Endothelial cell of umbilical vein (primary cell): ENCODE data around the gene SETMAR. TPM values are rescaled to one million over a fixed set of nuclear protein-coding genes. Genes with fewer than 3 reads are reported as not detected.
A peak's percentile ranks its signal among the peaks of the same experiment; 100 is the strongest.

Source experiments
- BruUV-seq: library from RNA; stranded (reverse); fragments of 400-500 nt; replicated peaks from 2 replicates; lab custom pipeline; 2021; lab: Mats Ljungman, UMichigan
- CTCF ChIA-PET: fragments of 300-600, 350-600 bp; sonication (Branson Sonifier 250); formaldehyde crosslinking; loops from one replicate; lab custom pipeline; 2021; ENCODE audit warnings: antibody characterized with exemption, inconsistent platforms; lab: Charles Lee
- POLR2A ChIA-PET: fragments of 300-600, 350-600 bp; sonication (Branson Sonifier 250); formaldehyde crosslinking; loops from one replicate; lab custom pipeline; 2021; ENCODE audit warnings: antibody characterized with exemption, inconsistent platforms; lab: Charles Lee
- DNase-seq: peaks from one replicate; pipeline ENCODE4 v3.0.0-alpha.2; 2011; ENCODE audit warnings: low read depth, low spot score
- FAIRE-seq: peaks from 2 replicates; lab custom pipeline; 2011; peaks lifted over from hg19 to GRCh38; lab: Jason Lieb, UNC
- H2AFZ ChIP-seq: 2 replicates; pipeline ENCODE4 v1.6.0; 2012; ENCODE audit warnings: low read depth, low read length, control low read depth, inconsistent platforms
- H3K27ac ChIP-seq: 2 replicates; pipeline ENCODE4 v1.5.1; 2011; ENCODE audit warnings: low read depth, mild to moderate bottlenecking, control low read depth, low read length, moderate library complexity; ENCODE audit not compliant: insufficient read depth
- H3K27me3 ChIP-seq, 2 experiments: 2 replicates each; pipeline versions ENCODE4 v1.6.0 to v1.6.1; 2011; ENCODE audit warnings: low read length in 2 of 2, mixed read lengths in 1 of 2; ENCODE audit not compliant: control insufficient read depth in 2 of 2, insufficient read depth in 2 of 2
- H3K36me3 ChIP-seq, 2 experiments: 2 replicates in 1 of 2; 3 replicates in 1 of 2; pipeline ENCODE4 v1.5.1; 2011; ENCODE audit warnings: low read length in 2 of 2, mild to moderate bottlenecking in 1 of 2, moderate library complexity in 1 of 2; ENCODE audit not compliant: control insufficient read depth in 2 of 2, insufficient read depth in 2 of 2; ENCODE audit errors: extremely low read depth in 1 of 2
- H3K4me1 ChIP-seq: 3 replicates; pipeline ENCODE4 v1.5.1; 2011; ENCODE audit warnings: mild to moderate bottlenecking, low read length; ENCODE audit not compliant: control insufficient read depth, insufficient read depth; ENCODE audit errors: extremely low read depth
- H3K4me2 ChIP-seq: 2 replicates; pipeline ENCODE4 v1.6.1; 2011; ENCODE audit warnings: low read length, control low read depth, mixed read lengths; ENCODE audit not compliant: insufficient read depth
- H3K4me3 ChIP-seq, 3 experiments: fragments of 200-600 bp in 1 of 3; sonication (generic), shearing (Covaris generic) in 1 of 3; replicated peaks in 1 of 3; 2 replicates each; pipeline ENCODE4 v1.5.1; 2011 to 2016; ENCODE audit warnings: control low read depth in 3 of 3, low read length in 3 of 3, mild to moderate bottlenecking in 2 of 3, inconsistent platforms in 1 of 3, low read depth in 1 of 3, moderate library complexity in 1 of 3; ENCODE audit not compliant: insufficient read depth in 1 of 3
- H3K79me2 ChIP-seq: 2 replicates; pipeline ENCODE4 v1.6.0; 2012; ENCODE audit warnings: low read length, inconsistent platforms; ENCODE audit not compliant: control insufficient read depth, insufficient read depth
- H3K9ac ChIP-seq: replicated peaks from 2 replicates; pipeline ENCODE3; 2011; ENCODE audit warnings: low read length, control low read depth; ENCODE audit not compliant: insufficient read depth; ENCODE audit errors: extremely low read depth
- H3K9me1 ChIP-seq: replicated peaks from 3 replicates; pipeline ENCODE4 v1.6.0; 2011; ENCODE audit warnings: mild to moderate bottlenecking, low read length; ENCODE audit not compliant: control insufficient read depth, insufficient read depth; ENCODE audit errors: extremely low read depth
- H3K9me3 ChIP-seq: replicated peaks from 2 replicates; pipeline ENCODE4 v1.5.1; 2012; ENCODE audit warnings: low read length, inconsistent platforms; ENCODE audit not compliant: control insufficient read depth, insufficient read depth
- H4K20me1 ChIP-seq: replicated peaks from 2 replicates; pipeline ENCODE3; 2011; ENCODE audit warnings: mild to moderate bottlenecking, low read length; ENCODE audit not compliant: control insufficient read depth, insufficient read depth; ENCODE audit errors: extremely low read depth
- EZH2 ChIP-seq: IDR thresholded peaks from 2 replicates; pipeline ENCODE4 v1.6.1; 2012; ENCODE audit warnings: borderline replicate concordance, low read depth, mild to moderate bottlenecking, moderate library complexity, low read length, inconsistent platforms; ENCODE audit not compliant: severe bottlenecking
- FOS ChIP-seq: IDR thresholded peaks from 2 replicates; pipeline ENCODE4 v1.6.1; 2011; ENCODE audit warnings: mild to moderate bottlenecking, low read length, moderate library complexity, borderline replicate concordance; ENCODE audit not compliant: insufficient read depth
- GATA2 ChIP-seq: IDR thresholded peaks from 2 replicates; pipeline ENCODE4 v1.7.0; 2011; ENCODE audit warnings: low read depth, mild to moderate bottlenecking, moderate library complexity, mixed read lengths, low read length; ENCODE audit not compliant: insufficient read length, insufficient read depth
- JUN ChIP-seq: IDR thresholded peaks from 2 replicates; pipeline ENCODE4 v1.6.1; 2011; ENCODE audit warnings: borderline replicate concordance, low read depth; ENCODE audit not compliant: insufficient read length, insufficient read depth
- MAX ChIP-seq: IDR thresholded peaks from 2 replicates; pipeline ENCODE4 v1.6.1; 2011; ENCODE audit not compliant: insufficient read depth, insufficient read length
- MYC ChIP-seq: IDR thresholded peaks from one replicate; pipeline ENCODE4 v1.6.1; 2011; ENCODE audit warnings: mild to moderate bottlenecking, low read depth, low read length
- POLR2A ChIP-seq: IDR thresholded peaks from 2 replicates; pipeline ENCODE4 v1.6.1; 2012; ENCODE audit warnings: low read depth, mild to moderate bottlenecking, control low read depth, low read length
- POLR2AphosphoS5 ChIP-seq: IDR thresholded peaks from 2 replicates; pipeline ENCODE4 v1.6.1; 2012; ENCODE audit warnings: low read depth, mild to moderate bottlenecking, control low read depth, low read length, moderate library complexity; ENCODE audit not compliant: insufficient read depth
- dilution Hi-C: fragments of 300-500 bp; cut with MboI; formaldehyde crosslinking; loops from one replicate; pipeline ENCODE4 v1.15.0; 2019; ENCODE audit warnings: low sequenced_read_pairs; ENCODE audit not compliant: extremely low pct_ligation_motif_present
- intact Hi-C: fragments of 100-400 bp; cut with micrococcal nuclease; formaldehyde crosslinking; loops from one replicate; pipeline ENCODE4 v1.10.0; 2022
- polyA plus RNA-seq, 4 experiments: library from polyadenylated mRNA; depleted of rRNA in 3 of 4; stranded (reverse) in 3 of 4; unstranded in 1 of 4; fragments of >200 nt; gene quantifications; 2 replicates each; pipeline versions ENCODE4 v1.2.1 to v1.2.3, GENCODE V29; 2011 to 2012; ENCODE audit warnings: missing spikeins in 1 of 4
- total RNA-seq: library from RNA; stranded (reverse); gene quantifications from 2 replicates; pipeline ENCODE4 v1.2.3, GENCODE V29; 2021
- TF ChIP-seq, protein P1 (sequence below), 2 donors: IDR thresholded peaks; 1 replicate in 1 of 2; 2 replicates in 1 of 2; pipeline ENCODE4 v1.5.1; 2011; ENCODE audit warnings: low read length in 2 of 2, mild to moderate bottlenecking in 2 of 2, moderate library complexity in 2 of 2, control low read depth in 1 of 2, inconsistent platforms in 1 of 2, low read depth in 1 of 2; ENCODE audit not compliant: insufficient read depth in 1 of 2; ENCODE audit errors: extremely low read depth in 1 of 2

Gene SETMAR
- total and polyA plus RNA-seq, 2 donors (not counting 3 experiments of a cell fraction or from before 2014, with no cell fraction given): 9.6 to 15.4 TPM

GRCh38 chr3:4320096-4320911, 17.1 kb downstream of the SETMAR start:
- Histone ChIP-seq H3K27me3 (no peaks in the 10 kb centered on the region), H3K9me1 (no peaks in the 10 kb centered on the region), H3K4me3 (no peak overlapping the region), H3K27ac (no peak overlapping the region), H3K9ac (no peak overlapping the region), H3K4me1 (no peaks in the 10 kb centered on the region), H3K36me3 (no peaks in the 10 kb centered on the region), H4K20me1 (no peaks in the 10 kb centered on the region), H3K9me3 (no peaks in the 10 kb centered on the region), H3K79me2 (no peaks in the 10 kb centered on the region), H2AFZ (no peak overlapping the region), H3K4me2 (no peak overlapping the region)
- peak; percentile 63 for DNase-seq
- intact Hi-C loops: no loop called here
- no peak for FAIRE-seq
- no TSS peak for BruUV-seq
- TF ChIP-seq MAX (no peak), JUN (no peak), FOS (no peak), POLR2AphosphoS5 (no peak), MYC (no peak), GATA2 (no peak), EZH2 (no peak), POLR2A (no peak)
- TF ChIP-seq, protein P1, sequence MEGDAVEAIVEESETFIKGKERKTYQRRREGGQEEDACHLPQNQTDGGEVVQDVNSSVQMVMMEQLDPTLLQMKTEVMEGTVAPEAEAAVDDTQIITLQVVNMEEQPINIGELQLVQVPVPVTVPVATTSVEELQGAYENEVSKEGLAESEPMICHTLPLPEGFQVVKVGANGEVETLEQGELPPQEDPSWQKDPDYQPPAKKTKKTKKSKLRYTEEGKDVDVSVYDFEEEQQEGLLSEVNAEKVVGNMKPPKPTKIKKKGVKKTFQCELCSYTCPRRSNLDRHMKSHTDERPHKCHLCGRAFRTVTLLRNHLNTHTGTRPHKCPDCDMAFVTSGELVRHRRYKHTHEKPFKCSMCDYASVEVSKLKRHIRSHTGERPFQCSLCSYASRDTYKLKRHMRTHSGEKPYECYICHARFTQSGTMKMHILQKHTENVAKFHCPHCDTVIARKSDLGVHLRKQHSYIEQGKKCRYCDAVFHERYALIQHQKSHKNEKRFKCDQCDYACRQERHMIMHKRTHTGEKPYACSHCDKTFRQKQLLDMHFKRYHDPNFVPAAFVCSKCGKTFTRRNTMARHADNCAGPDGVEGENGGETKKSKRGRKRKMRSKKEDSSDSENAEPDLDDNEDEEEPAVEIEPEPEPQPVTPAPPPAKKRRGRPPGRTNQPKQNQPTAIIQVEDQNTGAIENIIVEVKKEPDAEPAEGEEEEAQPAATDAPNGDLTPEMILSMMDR (IDR thresholded peaks at IDR 0.05; ENCODE audit: extremely low read depth in 1 of 2, insufficient read depth in 1 of 2, low read depth in 1 of 2, low read length in 2 of 2): no peak
- dilution Hi-C loops: no loop called here
- ChIA-PET CTCF (interaction anchor here (0.9 to 1.4 kb wide), 3 partner anchors 19 to 313 kb away, joined by 3 to 4 read pairs (median 3); no protein-coding TSS in a partner anchor), POLR2A (no interaction called here)
